Stimulated activated naive CD8-positive, alpha-beta T cell treated with anti-CD3 and anti-CD28 coated beads, Interleukin-15, amount 100 ng/mL, for 72 hours (primary cell): Measurements from ENCODE around the gene SENP6.

Experiments used
- ATAC-seq: fragments of 150-1000 bp; cut with Tn5 transposase; 2 replicates; pipeline ENCODE4 v1.10.0; 2021; ENCODE audit warnings: mild to moderate bottlenecking, moderate library complexity
- DNase-seq, 2 donors: peaks; one replicate each; pipeline ENCODE4 v3.0.0; 2021 to 2022
- H3K27ac Mint-ChIP-seq, 2 donors: one replicate each; pipeline ENCODE4 v1.8.0; 2022; ENCODE audit warnings: mild to moderate bottlenecking in 2 of 2, mixed read lengths in 2 of 2, moderate library complexity in 2 of 2
- H3K27me3 Mint-ChIP-seq: one replicate; pipeline ENCODE4 v1.8.0; 2022; ENCODE audit warnings: mixed read lengths
- H3K4me1 Mint-ChIP-seq: one replicate; pipeline ENCODE4 v1.8.0; 2022; ENCODE audit warnings: mild to moderate bottlenecking, mixed read lengths
- H3K4me3 Mint-ChIP-seq, 2 donors: one replicate each; pipeline ENCODE4 v1.8.0; 2022; ENCODE audit warnings: mild to moderate bottlenecking in 2 of 2, mixed read lengths in 2 of 2, moderate library complexity in 1 of 2
- H3K9me3 Mint-ChIP-seq, 2 donors: one replicate each; pipeline ENCODE4 v1.8.0; 2022; ENCODE audit warnings: mixed read lengths in 2 of 2

SENP6 gene

GRCh38 chr6:75745404-75745803 lies 143.7 kb downstream of the SENP6 start:
- Mint-ChIP-seq H3K27ac (no peak overlapping the region), H3K4me1 (peaks cover 15% of the 10 kb centered on the region), H3K4me3 (no peak overlapping the region), H3K9me3 (no peaks in the 10 kb centered on the region), H3K27me3 (peaks cover 58% of the 10 kb centered on the region)
- DNase-seq (no peak), ATAC-seq (no peak)

- Mint-ChIP-seq H3K27ac (no peak overlapping the region), H3K9me3 (no peaks in the 10 kb centered on the region), H3K27me3 (peaks cover 66% of the 10 kb centered on the region), H3K4me1 (peaks cover 15% of the 10 kb centered on the region), H3K4me3 (no peak overlapping the region)
- ATAC-seq (no peak), DNase-seq (no peak)
Observed at GRCh38 chr6:75746221-75746620, 144.5 kb downstream of the SENP6 start.

- H3K27me3 Mint-ChIP-seq, result peaks cover 69% of the 10 kb centered on the region
- H3K9me3 Mint-ChIP-seq, result no peaks in the 10 kb centered on the region
- no peak overlapping the region for H3K27ac Mint-ChIP-seq
- ATAC-seq, result no peak
- H3K4me1 Mint-ChIP-seq, result peaks cover 15% of the 10 kb centered on the region
- no peak for DNase-seq
- H3K4me3 Mint-ChIP-seq, result no peak overlapping the region
Observed at GRCh38 chr6:75747152-75747992, 145.7 kb downstream of the SENP6 start.

GRCh38 chr6:75748003-75748742 lies 146.5 kb downstream of the SENP6 start:
- peak; percentile 5 for ATAC-seq
- Mint-ChIP-seq H3K9me3 (no peaks in the 10 kb centered on the region), H3K4me1 (peaks cover 15% of the 10 kb centered on the region), H3K27ac (no peak overlapping the region), H3K27me3 (peaks cover 69% of the 10 kb centered on the region), H3K4me3 (peak overlapping the region; percentile 82)
- no peak for DNase-seq

- peak; percentile 85 for ATAC-seq
- H3K27ac Mint-ChIP-seq, result peak within 1 kb of the TSS; percentile 27 to 33
Observed at GRCh38 chr6:75748743-75749538, 147.3 kb downstream of the SENP6 start, which contains the start of gene MYO6. Gene MYO6 (plus strand): TSS chr6:75749239. CDS start chr6:75817548, 68,309 bp downstream.

GRCh38 chr6:75751443-75751842 lies 149.8 kb downstream of the SENP6 start:
- no peak for DNase-seq
- peaks cover 15% of the 10 kb centered on the region for H3K4me1 Mint-ChIP-seq
- no peak overlapping the region for H3K27ac Mint-ChIP-seq
- peaks cover 46% of the 10 kb centered on the region for H3K27me3 Mint-ChIP-seq
- no peak for ATAC-seq
- H3K9me3 Mint-ChIP-seq, result no peaks in the 10 kb centered on the region
- no peak overlapping the region for H3K4me3 Mint-ChIP-seq

More at GRCh38 chr6:75748743-75749538, 147.3 kb downstream of the SENP6 start, which contains the start of gene MYO6:
- H3K9me3 Mint-ChIP-seq, result no peaks in the 10 kb centered on the region
- peak; percentile 37 to 40 for DNase-seq
- peaks cover 15% of the 10 kb centered on the region for H3K4me1 Mint-ChIP-seq
- H3K4me3 Mint-ChIP-seq, result peak within 1 kb of the TSS; percentile 87 to 90
- peaks cover 63% of the 10 kb centered on the region for H3K27me3 Mint-ChIP-seq

- no peaks in the 10 kb centered on the region for H3K9me3 Mint-ChIP-seq
- peaks cover 37% of the 10 kb centered on the region for H3K27me3 Mint-ChIP-seq
- H3K4me1 Mint-ChIP-seq, result peaks cover 15% of the 10 kb centered on the region
- DNase-seq (no peak), ATAC-seq (no peak)
- no peak overlapping the region for H3K27ac Mint-ChIP-seq
- H3K4me3 Mint-ChIP-seq, result no peak overlapping the region
Observed at GRCh38 chr6:75752365-75752764, 150.7 kb downstream of the SENP6 start.

- ATAC-seq (no peak), DNase-seq (no peak)
- no peaks in the 10 kb centered on the region for H3K9me3 Mint-ChIP-seq
- no peak overlapping the region for H3K4me3 Mint-ChIP-seq
- H3K27me3 Mint-ChIP-seq, result peaks cover 34% of the 10 kb centered on the region
- H3K27ac Mint-ChIP-seq, result no peak overlapping the region
- no peaks in the 10 kb centered on the region for H3K4me1 Mint-ChIP-seq
Observed at GRCh38 chr6:75755704-75756103, 154.0 kb downstream of the SENP6 start.

GRCh38 chr6:75757295-75757694 lies 155.6 kb downstream of the SENP6 start:
- Mint-ChIP-seq H3K9me3 (no peaks in the 10 kb centered on the region), H3K4me3 (no peak overlapping the region), H3K4me1 (no peaks in the 10 kb centered on the region), H3K27me3 (peaks cover 38% of the 10 kb centered on the region), H3K27ac (no peak overlapping the region)
- ATAC-seq (no peak), DNase-seq (no peak)

- H3K9me3 Mint-ChIP-seq, result no peaks in the 10 kb centered on the region
- H3K4me3 Mint-ChIP-seq, result no peak overlapping the region
- ATAC-seq (no peak), DNase-seq (no peak)
- peaks cover 38% of the 10 kb centered on the region for H3K27me3 Mint-ChIP-seq
- no peaks in the 10 kb centered on the region for H3K4me1 Mint-ChIP-seq
- H3K27ac Mint-ChIP-seq, result no peak overlapping the region
Observed at GRCh38 chr6:75758061-75758460, 156.4 kb downstream of the SENP6 start.

- Mint-ChIP-seq H3K4me3 (no peak overlapping the region), H3K27ac (no peak overlapping the region), H3K9me3 (no peaks in the 10 kb centered on the region), H3K27me3 (peaks cover 43% of the 10 kb centered on the region), H3K4me1 (no peaks in the 10 kb centered on the region)
- ATAC-seq, result no peak
- DNase-seq, result no peak
Observed at GRCh38 chr6:75759207-75759606, 157.5 kb downstream of the SENP6 start.

- peaks cover 47% of the 10 kb centered on the region for H3K27me3 Mint-ChIP-seq
Observed at GRCh38 chr6:75760320-75760719, 158.6 kb downstream of the SENP6 start.

GRCh38 chr6:75761489-75761888 lies 159.8 kb downstream of the SENP6 start:
- Mint-ChIP-seq H3K27ac (no peak overlapping the region), H3K4me3 (no peak overlapping the region), H3K4me1 (no peaks in the 10 kb centered on the region), H3K9me3 (no peaks in the 10 kb centered on the region), H3K27me3 (peaks cover 47% of the 10 kb centered on the region)
- no peak for DNase-seq
- ATAC-seq, result no peak

More at GRCh38 chr6:75760320-75760719, 158.6 kb downstream of the SENP6 start:
- H3K27ac Mint-ChIP-seq, result no peak overlapping the region
- no peaks in the 10 kb centered on the region for H3K4me1 Mint-ChIP-seq
- ATAC-seq (no peak), DNase-seq (no peak)
- H3K9me3 Mint-ChIP-seq, result no peaks in the 10 kb centered on the region
- H3K4me3 Mint-ChIP-seq, result no peak overlapping the region

GRCh38 chr6:75762063-75762462 lies 160.4 kb downstream of the SENP6 start:
- H3K4me3 Mint-ChIP-seq, result no peak overlapping the region
- no peaks in the 10 kb centered on the region for H3K4me1 Mint-ChIP-seq
- no peak overlapping the region for H3K27ac Mint-ChIP-seq
- H3K9me3 Mint-ChIP-seq, result no peaks in the 10 kb centered on the region
- no peak for ATAC-seq
- H3K27me3 Mint-ChIP-seq, result peaks cover 47% of the 10 kb centered on the region
- no peak for DNase-seq

GRCh38 chr6:75766387-75766786 lies 164.7 kb downstream of the SENP6 start:
- DNase-seq, result no peak
- no peaks in the 10 kb centered on the region for H3K4me1 Mint-ChIP-seq
- no peak for ATAC-seq
- H3K9me3 Mint-ChIP-seq, result no peaks in the 10 kb centered on the region
- no peak overlapping the region for H3K27ac Mint-ChIP-seq
- no peak overlapping the region for H3K4me3 Mint-ChIP-seq
- peaks cover 31% of the 10 kb centered on the region for H3K27me3 Mint-ChIP-seq
